Measurements from ENCODE around the gene KCNB1. TPM values are rescaled to one million over a fixed set of nuclear protein-coding genes. Genes with fewer than 3 reads are reported as not detected.

Gene KCNB1
- total and polyA plus RNA-seq, 2 of the 4 experiments (the other 2 are of a cell fraction): 0.05 TPM; not detected in 1

GRCh38 chr20:49426873-49427272 is 55.6 kb downstream of the KCNB1 start:
- in situ Hi-C loops (cut with MboI; ENCODE audit: low sequenced_read_pairs) (no loop called here), intact Hi-C loops (cut with micrococcal nuclease) (no loop called here), dilution Hi-C loops (cut with HindIII; ENCODE audit: low sequenced_read_pairs, unreplicated experiment) (no loop called here)
- no peaks in the 10 kb centered on the region for H3K4me1 ChIP-seq (ENCODE audit: control insufficient read depth, insufficient read depth, low read length)
- H2AFZ ChIP-seq (replicated peaks; ENCODE audit: low read length, poor library complexity): no peak overlapping the region
- H3K4me2 ChIP-seq (ENCODE audit: low read depth, low read length): no peak overlapping the region
- ChIA-PET CTCF (no interaction called here), POLR2A (ENCODE audit: unreplicated experiment) (no interaction called here)
- no peaks in the 10 kb centered on the region for H3K36me3 ChIP-seq (ENCODE audit: control insufficient read depth, insufficient read depth, low read length)
- no peak overlapping the region for H3K9ac ChIP-seq (ENCODE audit: low read depth, low read length)
- WGBS, 2 experiments (ENCODE audit: extremely low coverage in 2 of 2, insufficient read length in 1 of 2): no CpG with 5 or more reads among the region's 1 CpG
- H3K79me1 ChIP-seq (ENCODE audit: low read depth in 1 of 2, low read length in 2 of 2): no peaks in the 10 kb centered on the region
- no peaks in the 10 kb centered on the region for H3K9me3 ChIP-seq (ENCODE audit: control insufficient read depth, insufficient read depth, low read length)
- no peak overlapping the region for H2BK20ac ChIP-seq (ENCODE audit: low read depth, low read length)
- no peak overlapping the region for H4K8ac ChIP-seq (ENCODE audit: low read depth in 2 of 2, low read length in 2 of 2)
- H2BK5ac ChIP-seq (ENCODE audit: low read depth, low read length, poor library complexity, severe bottlenecking): no peak overlapping the region
- peaks cover 40% of the 10 kb centered on the region for H3K27me3 ChIP-seq (ENCODE audit: control insufficient read depth, insufficient read depth, low read length)
- no peak overlapping the region for H2AK9ac ChIP-seq (replicated peaks; ENCODE audit: low read depth, low read length, poor library complexity)
- H3K56ac ChIP-seq (ENCODE audit: extremely low read depth, insufficient read depth, low read length): no peak overlapping the region
- no peak overlapping the region for H3K4ac ChIP-seq (ENCODE audit: low read depth, low read length)
- DNase-seq: no peak
- H3K9me1 ChIP-seq (ENCODE audit: insufficient read depth, low read length): no peaks in the 10 kb centered on the region
- H4K91ac ChIP-seq (ENCODE audit: insufficient read depth, low read depth, low read length): no peak overlapping the region
- no peak overlapping the region for H2BK15ac ChIP-seq (ENCODE audit: low read depth, low read length)
- no peak overlapping the region for H2BK120ac ChIP-seq (ENCODE audit: low read depth, low read length)
- H4K20me1 ChIP-seq (ENCODE audit: insufficient read depth, low read length): no peaks in the 10 kb centered on the region
- H3K23ac ChIP-seq (ENCODE audit: low read depth, low read length): no peak overlapping the region
- no peak overlapping the region for H3K18ac ChIP-seq (ENCODE audit: low read depth, low read length)
- no peak overlapping the region for H3K14ac ChIP-seq (replicated peaks; ENCODE audit: low read depth, low read length)
- no peak for TF ChIP-seq NFE2L2 (IDR thresholded peaks at IDR 0.05; ENCODE audit: low read depth, low read length)
- TF ChIP-seq, protein P1, sequence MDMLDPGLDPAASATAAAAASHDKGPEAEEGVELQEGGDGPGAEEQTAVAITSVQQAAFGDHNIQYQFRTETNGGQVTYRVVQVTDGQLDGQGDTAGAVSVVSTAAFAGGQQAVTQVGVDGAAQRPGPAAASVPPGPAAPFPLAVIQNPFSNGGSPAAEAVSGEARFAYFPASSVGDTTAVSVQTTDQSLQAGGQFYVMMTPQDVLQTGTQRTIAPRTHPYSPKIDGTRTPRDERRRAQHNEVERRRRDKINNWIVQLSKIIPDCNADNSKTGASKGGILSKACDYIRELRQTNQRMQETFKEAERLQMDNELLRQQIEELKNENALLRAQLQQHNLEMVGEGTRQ (IDR thresholded peaks at IDR 0.05; ENCODE audit: low read depth, low read length): no peak
- no peak for TF ChIP-seq MAZ (IDR thresholded peaks at IDR 0.05; ENCODE audit: borderline replicate concordance, low read depth, low read length)
- TF ChIP-seq CEBPB (IDR thresholded peaks at IDR 0.05; ENCODE audit: low read depth, low read length): 0 out of 2 replicates have a peak, but pooled peaks have one; percentile 10
- TF ChIP-seq RCOR1 (IDR thresholded peaks at IDR 0.05; ENCODE audit: insufficient replicate concordance, low read length): no peak
- no peak overlapping the region for H3K27ac ChIP-seq (ENCODE audit: insufficient read depth, low read length)
- H4K5ac ChIP-seq (ENCODE audit: low read depth, low read length): no peak overlapping the region
- no peak overlapping the region for H2AK5ac ChIP-seq (ENCODE audit: low read depth, low read length)
- H3K4me3 ChIP-seq (ENCODE audit: insufficient read depth, low read depth, low read length): no peak overlapping the region
- BruUV-seq (replicated peaks): no TSS peak
- ATAC-seq (ENCODE audit: low read depth): no peak

Measured in IMR-90 (cell line).